GM21825 (cell line): Measurements from ENCODE around the gene KCNK5.

Source experiments
- ATAC-seq: cut with Tn5 transposase; IDR thresholded peaks from one replicate; pipeline ENCODE4 v1.9.1; 2021; ENCODE audit warnings: mild to moderate bottlenecking, moderate library complexity; ENCODE audit not compliant: unreplicated experiment

KCNK5 gene

GRCh38 chr6:39228992-39229767, at the start of gene KCNK5:
Gene KCNK5, minus strand, starts transcription at chr6:39229475. Its CDS starts 364 bp downstream, at chr6:39229111.
- ATAC-seq: peak; percentile 82

- no peak for ATAC-seq
Measured at GRCh38 chr6:39276379-39276995, 47.2 kb upstream of the KCNK5 start.

- ATAC-seq: no peak
Measured at GRCh38 chr6:39274903-39275302, 45.6 kb upstream of the KCNK5 start.

GRCh38 chr6:39274471-39274870, 45.2 kb upstream of the KCNK5 start:
- no peak for ATAC-seq

GRCh38 chr6:39273406-39273821, 44.1 kb upstream of the KCNK5 start:
- ATAC-seq: no peak

GRCh38 chr6:39269961-39270360, 40.7 kb upstream of the KCNK5 start:
- ATAC-seq: no peak

- ATAC-seq: no peak
Measured at GRCh38 chr6:39268721-39269120, 39.4 kb upstream of the KCNK5 start.

- no peak for ATAC-seq
Measured at GRCh38 chr6:39268171-39268570, 38.9 kb upstream of the KCNK5 start.

GRCh38 chr6:39266782-39267355, 37.6 kb upstream of the KCNK5 start:
- ATAC-seq: no peak

GRCh38 chr6:39266375-39266774, 37.1 kb upstream of the KCNK5 start:
- no peak for ATAC-seq

- ATAC-seq: no peak
Measured at GRCh38 chr6:39263303-39264037, 34.2 kb upstream of the KCNK5 start.

GRCh38 chr6:39261751-39262150, 32.5 kb upstream of the KCNK5 start:
- ATAC-seq: no peak

GRCh38 chr6:39260953-39261352, 31.7 kb upstream of the KCNK5 start:
- no peak for ATAC-seq

- no peak for ATAC-seq
Measured at GRCh38 chr6:39260456-39260855, 31.2 kb upstream of the KCNK5 start.

- ATAC-seq: no peak
Measured at GRCh38 chr6:39256294-39256940, 27.1 kb upstream of the KCNK5 start.

GRCh38 chr6:39254999-39255535, 25.8 kb upstream of the KCNK5 start:
- no peak for ATAC-seq

GRCh38 chr6:39251406-39251805, 22.1 kb upstream of the KCNK5 start:
- no peak for ATAC-seq

- ATAC-seq: no peak
Measured at GRCh38 chr6:39250507-39250906, 21.2 kb upstream of the KCNK5 start.

GRCh38 chr6:39249278-39249677, 20.0 kb upstream of the KCNK5 start:
- no peak for ATAC-seq

GRCh38 chr6:39247667-39248194, 18.5 kb upstream of the KCNK5 start:
- no peak for ATAC-seq
